ENCODE results near the gene SEC24A.
A peak's percentile ranks its signal among the peaks of the same experiment; 100 is the strongest.
"Not testable (repeated sequence)": the region's sequence is repeated elsewhere in the genome, so short reads cannot be mapped to it uniquely, and the experiment has no call there.

SEC24A gene

GRCh38 chr5:134651531-134651930 lies 2.9 kb downstream of the SEC24A start:
- DNase-seq, result no peak

DNA sequence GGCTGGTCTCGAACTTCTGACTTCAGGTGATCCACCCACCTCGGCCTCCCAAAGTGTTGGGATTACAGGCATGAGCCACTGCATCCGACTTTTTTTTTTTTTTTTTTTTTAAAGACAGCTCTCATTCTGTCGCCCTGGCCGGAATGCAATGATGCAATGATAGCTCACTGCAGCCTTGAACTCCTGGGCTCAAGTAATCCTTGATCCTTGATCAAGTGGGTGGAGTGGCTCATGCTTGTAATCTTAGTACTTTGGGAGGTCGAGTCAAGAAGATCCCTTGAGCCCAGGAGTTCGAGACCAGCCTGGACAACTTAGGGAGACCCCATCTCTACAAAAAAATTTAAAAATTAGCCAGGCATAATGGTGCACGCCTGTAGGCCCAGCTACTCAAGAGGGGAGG lies 8.1 kb downstream of the SEC24A start:
- DNase-seq, result no peak

GRCh38 chr5:134659456-134659855 lies 10.9 kb downstream of the SEC24A start:
- no peak for DNase-seq

- DNase-seq, result no peak
Observed at GRCh38 chr5:134659922-134660321, 11.3 kb downstream of the SEC24A start.

DNA sequence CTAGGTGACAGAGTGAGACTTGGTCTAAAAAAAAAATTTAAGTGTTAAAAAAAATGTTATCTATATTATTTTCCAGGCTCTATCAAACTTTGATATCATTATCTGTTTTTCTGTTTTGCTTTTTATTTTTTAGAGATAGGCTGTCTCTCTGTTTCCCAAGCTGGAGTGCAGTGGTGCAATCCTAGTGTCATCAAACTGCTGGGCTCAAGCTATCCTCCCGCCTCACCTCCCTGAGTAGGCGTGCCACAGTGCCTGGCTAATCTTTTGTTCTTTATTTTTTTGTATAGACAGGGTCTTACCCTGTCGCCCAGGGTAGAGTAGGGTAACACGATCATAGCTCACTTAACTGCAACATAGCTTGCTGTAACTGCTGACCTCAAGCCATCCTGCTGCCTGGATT lies 14.4 kb downstream of the SEC24A start:
- DNase-seq, result peak; percentile 2

- no peak for DNase-seq
Observed at GRCh38 chr5:134664448-134664847, 15.9 kb downstream of the SEC24A start.

DNA sequence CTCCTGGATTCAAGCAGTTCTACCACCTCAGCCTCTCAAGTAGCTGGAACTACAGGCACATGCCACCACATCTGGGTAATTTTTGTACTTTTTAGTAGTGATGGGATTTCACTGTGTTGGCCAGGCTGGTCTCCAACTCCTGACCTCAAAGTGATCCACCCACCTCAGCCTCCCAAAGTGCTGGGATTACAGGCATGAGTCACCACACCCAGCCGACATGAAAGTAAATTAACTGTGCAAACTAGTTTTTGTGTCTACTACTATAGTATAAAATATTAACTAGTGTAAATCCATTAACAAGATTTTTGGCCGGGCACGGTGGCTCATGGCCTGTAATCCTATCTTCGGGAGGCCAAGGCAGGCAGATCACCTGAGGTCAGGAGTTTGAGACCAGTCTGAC lies 25.0 kb downstream of the SEC24A start:
- not testable (repeated sequence) for DNase-seq

DNA sequence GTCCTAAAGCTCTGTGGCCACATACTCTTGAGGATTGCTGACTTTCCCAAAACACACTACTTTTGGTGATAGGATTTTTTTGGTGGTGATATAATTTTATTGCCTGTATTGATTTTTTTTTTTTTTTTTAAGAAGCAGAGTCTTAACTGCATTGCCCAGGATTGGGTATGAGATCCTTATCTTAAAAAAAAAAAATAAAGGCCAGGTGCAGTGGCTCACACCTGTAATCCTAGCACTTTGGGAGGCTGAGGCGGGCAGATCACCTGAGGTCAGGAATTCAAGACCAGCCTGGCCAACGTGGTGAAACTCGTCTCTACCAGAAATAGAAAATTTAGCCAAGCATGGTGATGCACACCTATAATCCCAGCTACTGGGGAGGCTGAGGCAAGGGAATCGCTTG lies 28.8 kb downstream of the SEC24A start:
- not testable (repeated sequence) for DNase-seq

GRCh38 chr5:134690144-134690543 lies 41.6 kb downstream of the SEC24A start:
- not testable (repeated sequence) for DNase-seq

DNA sequence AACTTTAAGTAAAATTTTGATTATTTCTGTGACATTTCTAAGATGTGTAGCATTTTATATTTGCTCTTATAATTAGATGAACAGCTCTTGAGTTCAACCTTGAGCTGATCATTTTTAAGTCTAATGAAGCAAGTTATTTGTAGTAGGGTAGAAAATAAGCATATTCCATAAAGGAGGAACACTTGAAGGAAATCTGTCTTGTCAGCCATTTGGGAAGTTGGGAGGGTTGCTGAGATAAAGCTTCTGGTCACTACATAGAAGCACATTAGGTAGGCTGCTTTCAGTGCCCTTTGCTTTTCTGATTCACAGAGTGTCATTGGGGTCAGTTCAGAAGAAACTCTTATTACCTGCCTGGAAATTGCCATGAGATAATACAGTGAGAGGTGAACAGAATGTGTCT lies 44.1 kb downstream of the SEC24A start:
- DNase-seq, result no peak

DNA sequence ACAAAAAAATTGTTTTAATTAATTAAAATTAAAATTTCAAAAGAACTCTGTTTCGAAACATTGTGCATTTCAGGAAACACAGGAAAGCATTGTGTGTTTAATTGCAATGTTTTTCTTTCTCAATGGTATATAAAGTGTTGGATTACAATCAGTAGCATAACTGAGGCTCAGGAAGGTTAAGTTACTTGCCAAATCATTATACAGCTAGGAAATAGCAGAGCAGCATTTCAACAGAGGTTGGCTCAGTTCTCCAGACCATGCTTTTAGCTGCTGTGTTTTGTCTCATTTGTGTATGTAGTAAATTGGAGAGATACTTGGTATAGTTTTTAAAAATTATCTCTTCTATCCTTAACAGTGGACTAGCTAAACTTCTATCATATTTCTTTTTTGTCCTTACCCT lies 59.7 kb downstream of the SEC24A start:
- no peak for DNase-seq

- no peak for DNase-seq
Observed at GRCh38 chr5:134714120-134714519, 65.5 kb downstream of the SEC24A start.

DNA sequence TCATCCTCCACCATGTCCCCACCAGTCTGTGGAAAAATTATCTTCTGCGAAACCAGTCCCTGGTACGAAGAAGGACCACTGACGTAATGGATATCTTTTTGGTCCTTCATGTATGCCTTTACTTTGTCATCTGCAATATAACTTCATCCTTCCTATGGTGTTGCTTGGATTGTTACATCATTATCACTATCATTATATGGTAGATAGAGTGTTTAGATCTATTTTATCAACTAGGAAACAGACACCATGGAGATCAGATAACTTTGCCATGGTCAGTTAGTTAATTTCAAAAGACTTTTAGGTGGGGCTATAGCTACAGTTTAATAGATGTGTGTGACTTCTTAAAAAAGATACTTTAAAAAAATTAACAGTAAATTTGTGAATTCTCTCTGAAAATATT lies 66.0 kb downstream of the SEC24A start:
- no peak for DNase-seq

GRCh38 chr5:134715466-134715865 lies 66.9 kb downstream of the SEC24A start:
- not testable (repeated sequence) for DNase-seq

DNA sequence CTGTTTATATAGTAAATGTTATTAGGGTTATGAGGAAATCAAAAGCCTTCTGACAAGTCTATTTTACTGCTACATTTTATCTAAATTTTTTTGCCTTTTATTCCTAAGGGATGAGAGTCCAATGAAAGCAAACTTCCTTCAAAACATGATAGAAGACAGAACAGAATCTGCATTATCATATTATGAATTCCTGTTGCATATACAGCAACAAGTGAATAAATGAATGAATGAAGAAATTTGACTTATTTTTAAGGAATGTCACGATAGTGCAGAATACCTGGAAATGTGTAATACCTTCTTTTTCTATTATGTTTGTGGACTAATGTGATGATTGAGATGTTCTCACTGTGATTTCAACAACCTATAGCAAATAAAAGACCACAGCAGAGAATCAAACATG lies 76.3 kb downstream of the SEC24A start:
- no peak for DNase-seq

- no peak for DNase-seq
Observed at GRCh38 chr5:134732819-134733218, 84.2 kb downstream of the SEC24A start.

DNA sequence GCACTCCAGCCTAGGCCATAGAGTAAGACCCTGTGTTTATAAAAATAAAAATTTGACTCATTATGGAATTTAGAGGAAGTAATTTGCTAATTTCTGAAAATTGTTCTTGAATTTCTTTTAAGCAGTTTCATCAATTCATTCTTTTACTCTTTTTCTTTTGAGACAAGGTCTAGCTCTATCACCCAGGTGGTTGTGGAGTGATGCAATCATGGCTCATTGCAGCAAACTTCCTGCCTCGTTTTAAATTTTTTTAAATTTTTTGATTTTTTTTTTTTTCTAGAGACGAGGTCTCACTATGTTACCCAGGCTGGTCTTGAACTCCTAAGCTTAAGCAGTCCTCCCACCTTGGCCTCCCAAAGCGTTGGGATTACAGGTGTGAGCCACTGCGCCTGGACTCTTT lies 86.7 kb downstream of the SEC24A start:
- no peak for DNase-seq

DNA sequence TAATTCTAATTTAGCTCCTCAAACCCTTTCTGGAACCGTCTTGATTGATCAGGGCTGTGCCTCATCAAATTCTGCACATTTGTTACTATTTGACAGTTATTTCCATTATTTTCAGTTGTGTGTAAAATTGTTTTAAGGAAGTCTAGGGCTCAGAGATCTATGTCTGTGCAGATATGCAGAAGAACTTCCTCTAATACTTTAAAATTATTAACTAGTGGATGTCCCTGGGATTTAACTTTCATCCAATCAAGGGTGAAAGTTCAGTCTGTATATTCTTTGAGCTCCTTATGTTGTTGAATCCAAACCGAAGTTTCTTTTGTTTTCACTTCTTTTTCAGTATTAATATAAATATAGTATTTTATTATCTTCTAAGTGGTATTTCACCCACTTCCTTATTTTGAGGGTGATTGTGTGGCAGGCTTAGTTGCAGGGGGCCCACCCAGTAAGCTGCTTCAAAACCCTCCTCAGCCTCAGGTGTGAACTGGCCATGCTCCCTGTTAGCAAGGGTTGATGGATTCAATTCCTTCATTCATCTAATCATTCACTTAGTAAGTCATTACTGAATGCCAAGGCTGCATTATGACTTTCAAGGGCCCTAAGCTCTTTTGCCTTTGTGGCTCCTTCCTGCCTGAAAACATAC lies 87.7 kb downstream of the SEC24A start:
- DNase-seq, result no peak

- DNase-seq, result peak; percentile 97
Observed at GRCh38 chr5:134738133-134738962, 89.8 kb downstream of the SEC24A start, which contains the start of gene CAMLG. CAMLG (plus strand) TSS chr5:134738548; CDS start chr5:134738621, 73 bp downstream.

GRCh38 chr5:134738963-134739661 lies 90.5 kb downstream of the SEC24A start:
- no peak for DNase-seq

DNA sequence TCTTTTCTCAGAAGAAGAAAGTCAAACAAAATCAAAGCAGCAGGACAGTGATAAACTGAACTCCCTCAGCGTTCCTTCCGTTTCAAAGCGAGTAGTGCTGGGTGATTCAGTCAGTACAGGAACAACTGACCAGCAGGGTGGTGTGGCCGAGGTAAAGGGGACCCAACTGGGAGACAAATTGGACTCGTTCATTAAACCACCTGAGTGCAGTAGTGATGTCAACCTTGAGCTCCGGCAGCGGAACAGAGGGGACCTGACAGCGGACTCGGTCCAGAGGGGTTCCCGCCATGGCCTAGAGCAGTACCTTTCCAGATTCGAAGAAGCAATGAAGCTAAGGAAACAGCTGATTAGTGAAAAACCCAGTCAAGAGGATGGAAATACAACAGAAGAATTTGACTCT lies 92.5 kb downstream of the SEC24A start:
- no peak for DNase-seq

GRCh38 chr5:134742134-134742533 lies 93.5 kb downstream of the SEC24A start:
- no peak for DNase-seq

DNA sequence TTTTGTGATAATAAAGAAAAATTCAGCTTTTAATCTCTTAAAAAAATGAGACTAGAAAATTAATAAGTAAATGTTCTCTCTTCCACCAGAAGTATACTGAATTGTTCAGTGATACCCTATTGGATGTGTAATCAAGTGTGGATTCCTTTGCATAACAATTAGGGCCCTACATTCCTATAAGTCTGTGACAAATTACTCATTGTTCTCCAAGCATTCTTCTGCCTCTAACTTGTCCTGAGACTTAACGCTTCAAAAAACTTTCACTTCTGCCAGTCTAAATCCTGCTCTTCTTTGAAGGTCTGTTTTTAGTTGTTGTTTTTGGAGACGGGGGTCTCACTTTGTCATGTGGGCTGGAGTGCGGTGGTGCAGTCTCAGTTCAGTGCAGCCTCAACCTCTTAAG lies 100.8 kb downstream of the SEC24A start:
- DNase-seq, result no peak

DNA sequence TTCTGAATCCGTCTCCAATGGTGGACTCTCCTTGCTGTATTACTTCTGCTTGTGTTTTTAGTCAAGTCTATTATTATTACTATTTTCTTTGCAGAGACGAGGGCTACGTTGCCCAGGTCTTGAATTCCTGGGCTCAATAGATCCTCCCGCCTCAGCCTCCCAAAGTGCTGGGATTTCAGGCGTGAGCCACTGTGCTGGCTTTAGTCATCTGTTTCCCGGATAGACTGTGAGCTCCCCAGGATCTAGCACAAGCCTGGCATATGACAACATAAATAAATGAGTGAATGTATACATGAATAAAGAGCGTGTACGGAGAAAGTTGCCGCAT lies 109.6 kb downstream of the SEC24A start:
- no peak for DNase-seq

All from activated CD8-positive, alpha-beta memory T cell treated with anti-CD3 and anti-CD28 coated beads, Interleukin-2, amount 50 U/mL, for 48 hours (primary cell).